AG09319 (cell line): ENCODE results near the gene METTL8.
"Not testable (repeated sequence)": the region's sequence is repeated elsewhere in the genome, so short reads cannot be mapped to it uniquely, and the experiment has no call there.

Experiments
- DNase-seq: peaks from one replicate; pipeline ENCODE4 v3.0.0-alpha.2; 2010; ENCODE audit warnings: low read depth; ENCODE audit errors: extremely low read depth
- CTCF ChIP-seq: IDR thresholded peaks from 2 replicates; pipeline ENCODE4 v1.5.1; 2011; ENCODE audit warnings: low read depth, mild to moderate bottlenecking, inconsistent platforms, low read length, moderate library complexity

The METTL8 gene

GRCh38 chr2:171317492-171318125, 116.2 kb downstream of the METTL8 start:
- no peak for TF ChIP-seq CTCF
- no peak for DNase-seq

- TF ChIP-seq CTCF, result no peak
- DNase-seq, result no peak
Observed at GRCh38 chr2:171316755-171317337, 116.9 kb downstream of the METTL8 start.

- DNase-seq, result no peak
Observed at GRCh38 chr2:171316220-171316619, 117.6 kb downstream of the METTL8 start.

GRCh38 chr2:171315781-171316180, 118.0 kb downstream of the METTL8 start:
- TF ChIP-seq CTCF, result no peak
- DNase-seq, result no peak

More at GRCh38 chr2:171316220-171316619, 117.6 kb downstream of the METTL8 start:
- TF ChIP-seq CTCF, result no peak

GRCh38 chr2:171312182-171312581, 121.6 kb downstream of the METTL8 start:
- DNase-seq, result not testable (repeated sequence)

- DNase-seq, result not testable (repeated sequence)
Observed at GRCh38 chr2:171311589-171311988, 122.2 kb downstream of the METTL8 start.

GRCh38 chr2:171310889-171311288, 122.9 kb downstream of the METTL8 start:
- TF ChIP-seq CTCF, result no peak

GRCh38 chr2:171309455-171310286, 124.1 kb downstream of the METTL8 start:
- no peak for TF ChIP-seq CTCF
- DNase-seq, result no peak

More at GRCh38 chr2:171310889-171311288, 122.9 kb downstream of the METTL8 start:
- DNase-seq, result no peak
